IPS-15b (cell line): ENCODE data around the gene GIT2.

Experiments
- H3K27me3 ChIP-seq: one replicate; pipeline ENCODE4 v1.6.1; 2013; ENCODE audit warnings: low read length; ENCODE audit not compliant: control insufficient read depth, insufficient read depth
- H3K36me3 ChIP-seq: one replicate; pipeline ENCODE4 v1.6.1; 2013; ENCODE audit warnings: low read length; ENCODE audit not compliant: control insufficient read depth, insufficient read depth
- H3K4me1 ChIP-seq: one replicate; pipeline ENCODE4 v1.6.1; 2013; ENCODE audit warnings: mild to moderate bottlenecking, low read length; ENCODE audit not compliant: control insufficient read depth, insufficient read depth
- H3K4me3 ChIP-seq: one replicate; pipeline ENCODE4 v1.5.1; 2013; ENCODE audit warnings: low read depth, low read length
- H3K9ac ChIP-seq: one replicate; pipeline ENCODE4 v1.6.1; 2013; ENCODE audit warnings: low read depth, mild to moderate bottlenecking, low read length
- H3K9me3 ChIP-seq: one replicate; pipeline ENCODE4 v1.6.1; 2013; ENCODE audit warnings: mild to moderate bottlenecking, low read length; ENCODE audit not compliant: control insufficient read depth, insufficient read depth

GIT2 gene, protein sequence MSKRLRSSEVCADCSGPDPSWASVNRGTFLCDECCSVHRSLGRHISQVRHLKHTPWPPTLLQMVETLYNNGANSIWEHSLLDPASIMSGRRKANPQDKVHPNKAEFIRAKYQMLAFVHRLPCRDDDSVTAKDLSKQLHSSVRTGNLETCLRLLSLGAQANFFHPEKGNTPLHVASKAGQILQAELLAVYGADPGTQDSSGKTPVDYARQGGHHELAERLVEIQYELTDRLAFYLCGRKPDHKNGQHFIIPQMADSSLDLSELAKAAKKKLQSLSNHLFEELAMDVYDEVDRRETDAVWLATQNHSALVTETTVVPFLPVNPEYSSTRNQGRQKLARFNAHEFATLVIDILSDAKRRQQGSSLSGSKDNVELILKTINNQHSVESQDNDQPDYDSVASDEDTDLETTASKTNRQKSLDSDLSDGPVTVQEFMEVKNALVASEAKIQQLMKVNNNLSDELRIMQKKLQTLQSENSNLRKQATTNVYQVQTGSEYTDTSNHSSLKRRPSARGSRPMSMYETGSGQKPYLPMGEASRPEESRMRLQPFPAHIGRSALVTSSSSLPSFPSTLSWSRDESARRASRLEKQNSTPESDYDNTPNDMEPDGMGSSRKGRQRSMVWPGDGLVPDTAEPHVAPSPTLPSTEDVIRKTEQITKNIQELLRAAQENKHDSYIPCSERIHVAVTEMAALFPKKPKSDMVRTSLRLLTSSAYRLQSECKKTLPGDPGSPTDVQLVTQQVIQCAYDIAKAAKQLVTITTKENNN

DNA sequence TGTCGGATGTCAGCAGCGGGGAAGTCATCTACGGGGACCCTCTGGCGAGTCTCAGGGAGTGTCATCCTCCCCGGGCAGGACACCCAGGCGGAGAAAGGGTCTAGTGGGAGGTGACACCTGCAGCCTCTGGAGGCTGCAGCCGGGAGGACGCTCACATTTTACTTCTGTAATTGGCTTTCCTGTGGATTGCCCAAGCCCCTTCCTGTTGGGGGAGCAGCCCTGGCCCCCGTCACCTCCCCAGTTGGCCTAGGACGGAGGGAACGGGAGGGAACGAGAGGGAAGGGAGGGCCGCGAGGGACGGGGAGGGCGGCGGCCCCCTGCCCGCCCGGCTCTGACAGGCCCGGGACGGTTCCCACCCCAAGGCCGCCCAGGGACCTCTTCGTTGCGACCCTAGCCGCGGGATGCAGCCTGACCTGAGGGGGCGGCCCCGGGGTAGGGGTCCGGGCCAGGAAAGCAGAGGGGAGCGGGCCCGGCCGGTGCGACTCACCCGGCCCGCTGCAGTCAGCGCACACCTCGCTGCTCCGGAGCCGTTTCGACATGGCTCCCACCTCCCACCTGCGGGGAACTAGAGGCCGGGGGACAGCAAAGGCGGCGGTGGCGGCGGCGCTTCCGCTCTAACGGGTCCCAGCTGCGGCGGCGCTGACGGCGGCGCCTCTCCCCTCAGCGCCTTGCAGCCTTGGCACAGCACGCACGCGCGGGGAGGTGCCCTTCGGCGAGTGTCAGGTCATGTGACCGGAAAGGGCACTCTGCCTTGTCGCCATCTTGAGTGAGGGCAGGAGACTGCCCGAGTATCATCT is at the start of gene GIT2:
GIT2 (minus strand) TSS at position 683 of the 797 bp plus-strand sequence; CDS start at position 539, 144 bp downstream.
- H3K4me1 ChIP-seq, result peaks cover 4% of the 10 kb centered on the region
- H3K9me3 ChIP-seq, result no peaks in the 10 kb centered on the region
- peak within 1 kb of the TSS; percentile 75 for H3K4me3 ChIP-seq
- no peaks in the 10 kb centered on the region for H3K36me3 ChIP-seq
- peaks cover 9% of the 10 kb centered on the region for H3K27me3 ChIP-seq
- peak within 1 kb of the TSS; percentile 70 for H3K9ac ChIP-seq

DNA sequence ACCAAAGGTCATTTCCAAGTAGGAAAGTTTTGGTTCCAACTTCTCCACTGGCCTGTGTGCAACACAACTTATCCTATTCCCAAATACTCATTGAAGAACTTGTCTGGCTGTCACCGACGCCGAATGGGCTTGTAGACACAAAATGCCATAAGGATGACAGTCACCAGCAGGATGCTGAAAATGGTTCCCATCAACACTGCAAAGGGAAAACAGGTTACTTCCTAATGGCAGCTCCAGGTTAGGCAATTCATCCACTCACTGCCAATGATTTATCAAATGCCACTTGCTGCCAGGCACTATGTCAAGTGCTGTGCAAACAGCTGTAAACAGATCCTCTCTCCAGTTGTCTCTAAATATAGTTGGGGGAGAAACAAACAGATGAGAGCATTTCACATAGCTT is 46.1 kb upstream of the GIT2 start:
- H3K36me3 ChIP-seq, result no peaks in the 10 kb centered on the region

DNA sequence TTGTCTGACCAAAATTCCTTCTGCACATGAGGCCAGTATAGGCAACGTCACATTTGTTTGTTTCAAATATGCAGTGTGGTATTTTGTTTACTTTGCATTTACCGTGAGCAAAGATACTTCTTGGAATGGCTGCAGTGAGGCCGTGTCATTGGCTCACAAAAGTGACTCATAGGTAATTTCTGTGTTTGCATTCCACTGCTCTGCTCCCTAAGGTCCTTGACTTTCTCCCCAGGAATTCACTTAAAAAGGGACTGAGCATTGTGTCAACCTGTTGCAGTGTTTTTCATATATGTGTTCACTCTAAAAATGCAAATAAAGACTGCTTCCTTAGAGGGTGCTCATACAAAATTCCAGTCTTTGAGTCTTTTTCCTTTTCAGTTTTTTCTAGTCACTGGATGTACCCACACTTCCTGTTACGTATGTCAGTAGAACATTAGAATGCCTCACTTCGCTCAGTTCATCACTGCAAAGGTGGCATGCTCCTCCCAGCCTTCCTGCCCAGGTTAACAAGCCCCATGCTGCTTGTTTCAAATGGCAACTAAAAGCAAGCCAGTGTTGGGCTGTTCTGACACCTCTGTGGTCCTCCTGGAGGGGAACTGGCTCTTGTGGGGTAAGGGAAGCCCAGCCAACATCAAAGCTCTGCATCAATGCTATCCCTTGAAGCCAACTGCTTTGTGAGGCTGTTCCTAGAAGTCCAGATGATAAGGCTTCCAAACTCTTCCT is 43.1 kb upstream of the GIT2 start:
- no peaks in the 10 kb centered on the region for H3K27me3 ChIP-seq
- no peaks in the 10 kb centered on the region for H3K36me3 ChIP-seq
- H3K9ac ChIP-seq, result no peak overlapping the region
- peaks cover 4% of the 10 kb centered on the region for H3K4me1 ChIP-seq
- H3K4me3 ChIP-seq, result no peak overlapping the region
- no peaks in the 10 kb centered on the region for H3K9me3 ChIP-seq

More for the DNA sequence above, 46.1 kb upstream of the GIT2 start:
- Histone ChIP-seq H3K27me3 (no peaks in the 10 kb centered on the region), H3K4me3 (no peak overlapping the region), H3K4me1 (peaks cover 4% of the 10 kb centered on the region), H3K9ac (no peak overlapping the region), H3K9me3 (no peaks in the 10 kb centered on the region)

DNA sequence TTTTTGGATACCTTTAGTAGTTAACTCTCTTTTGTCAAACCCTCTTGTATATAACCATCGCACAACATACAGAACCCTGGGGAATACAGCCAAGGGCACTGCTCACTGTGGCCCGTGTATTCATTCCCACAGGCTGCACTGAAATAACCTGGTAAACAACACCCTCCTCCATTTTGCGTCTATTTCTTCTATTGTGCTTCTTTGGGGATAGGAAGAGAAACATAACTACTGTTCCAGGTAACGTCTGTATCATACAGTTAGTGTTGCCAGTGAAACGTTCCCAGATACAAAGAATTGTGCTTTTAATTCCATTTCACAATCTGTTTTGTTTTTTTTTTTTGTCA is 42.5 kb upstream of the GIT2 start:
- no peaks in the 10 kb centered on the region for H3K36me3 ChIP-seq
- no peak overlapping the region for H3K9ac ChIP-seq
- no peak overlapping the region for H3K4me3 ChIP-seq
- peaks cover 4% of the 10 kb centered on the region for H3K4me1 ChIP-seq
- no peaks in the 10 kb centered on the region for H3K27me3 ChIP-seq
- H3K9me3 ChIP-seq, result no peaks in the 10 kb centered on the region

DNA sequence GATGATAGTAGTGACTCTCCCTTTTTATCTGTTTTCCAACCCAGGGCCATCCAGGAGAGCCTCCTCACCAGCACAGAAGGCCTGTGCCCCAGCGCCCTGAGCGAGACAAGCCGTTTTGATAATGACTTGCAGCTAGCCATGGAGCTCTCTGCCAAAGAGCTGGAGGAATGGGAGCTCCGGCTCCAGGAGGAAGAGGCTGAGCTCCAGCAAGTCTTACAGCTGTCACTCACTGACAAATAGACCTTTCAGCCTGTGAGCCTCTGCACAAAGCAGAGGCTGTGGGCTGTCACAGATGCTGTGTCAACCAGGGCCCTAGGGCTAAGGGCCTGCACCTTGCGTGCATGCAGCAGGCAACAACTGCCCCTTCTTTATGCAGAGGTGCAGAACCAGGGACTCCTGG is 41.1 kb upstream of the GIT2 start:
- Histone ChIP-seq H3K4me1 (peaks cover 4% of the 10 kb centered on the region), H3K36me3 (no peaks in the 10 kb centered on the region), H3K4me3 (no peak overlapping the region), H3K27me3 (no peaks in the 10 kb centered on the region), H3K9me3 (no peaks in the 10 kb centered on the region), H3K9ac (no peak overlapping the region)

DNA sequence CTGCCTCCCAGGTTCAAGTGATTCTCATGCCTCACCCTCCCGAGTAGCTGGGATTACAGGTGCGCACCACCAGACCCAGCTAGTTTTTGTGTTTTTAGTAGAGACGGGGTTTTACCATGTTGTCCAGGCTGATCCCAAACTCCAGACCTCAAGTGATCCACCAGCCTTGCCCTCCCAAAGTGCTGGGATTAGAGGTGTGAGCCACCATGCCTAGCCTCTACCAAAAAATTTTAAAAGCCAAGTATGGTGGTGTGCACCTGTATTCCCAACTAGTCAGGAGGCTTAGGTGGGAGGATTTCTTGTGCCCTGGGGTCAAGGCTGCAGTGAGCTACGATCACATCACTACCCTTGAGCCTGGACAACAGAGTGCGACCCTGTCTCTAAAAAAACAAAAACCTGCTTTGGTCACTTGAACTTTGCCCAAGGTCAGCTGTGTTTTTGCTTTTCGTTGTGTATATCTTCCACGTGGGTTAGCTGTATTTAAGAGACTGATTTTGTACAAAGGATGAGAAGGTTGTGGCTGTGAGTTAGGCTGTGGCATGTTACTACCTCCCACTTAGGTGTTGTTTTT is 39.5 kb upstream of the GIT2 start:
- Histone ChIP-seq H3K9ac (no peak overlapping the region), H3K9me3 (no peaks in the 10 kb centered on the region), H3K4me1 (peaks cover 4% of the 10 kb centered on the region), H3K4me3 (no peak overlapping the region), H3K27me3 (no peaks in the 10 kb centered on the region), H3K36me3 (no peaks in the 10 kb centered on the region)

DNA sequence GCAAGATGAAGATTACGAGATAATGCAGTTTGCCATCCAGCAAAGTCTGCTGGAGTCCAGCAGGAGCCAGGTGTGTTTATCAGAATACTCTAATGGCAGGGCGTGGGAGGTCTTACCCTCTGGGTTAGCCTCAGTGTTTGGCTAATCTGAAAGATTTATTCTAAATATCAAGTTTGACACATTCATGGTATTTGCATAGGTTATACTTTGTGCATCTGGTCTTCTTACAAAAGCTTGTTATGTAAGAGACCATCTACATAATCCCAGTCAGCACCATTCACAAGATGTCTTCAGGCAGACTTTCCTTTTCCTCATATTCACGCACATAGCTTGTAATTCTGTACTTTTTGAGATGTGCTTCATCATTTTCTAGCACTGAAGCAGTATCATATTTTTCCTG is 37.7 kb upstream of the GIT2 start:
- Histone ChIP-seq H3K9me3 (no peaks in the 10 kb centered on the region), H3K9ac (no peak overlapping the region), H3K4me3 (no peak overlapping the region), H3K4me1 (no peaks in the 10 kb centered on the region), H3K27me3 (no peaks in the 10 kb centered on the region), H3K36me3 (no peaks in the 10 kb centered on the region)

DNA sequence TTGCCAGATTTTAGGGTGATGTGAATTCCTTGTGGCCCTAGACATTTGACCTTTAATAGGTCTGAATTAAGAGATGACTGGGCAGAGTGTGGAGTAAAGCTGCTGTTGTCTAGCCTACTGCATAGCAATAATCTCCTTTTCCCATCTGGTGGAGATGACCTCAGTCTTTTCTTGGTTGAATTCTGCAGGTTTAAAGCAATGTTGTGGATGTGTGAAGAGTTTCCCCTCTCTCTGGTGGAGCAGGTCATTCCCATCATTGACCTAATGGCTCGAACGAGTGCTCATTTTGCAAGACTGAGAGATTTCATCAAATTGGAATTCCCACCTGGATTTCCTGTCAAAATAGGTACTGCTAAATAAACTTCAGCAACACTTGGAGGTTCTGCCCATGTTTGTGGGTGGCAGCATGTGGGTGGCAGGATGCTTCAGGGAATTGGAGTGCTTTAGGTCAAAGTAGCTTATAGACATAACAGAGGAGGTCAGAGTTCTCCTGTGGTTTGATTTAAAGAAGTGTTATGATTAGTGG is 33.2 kb upstream of the GIT2 start:
- no peak overlapping the region for H3K9ac ChIP-seq
- H3K4me1 ChIP-seq, result no peaks in the 10 kb centered on the region
- H3K9me3 ChIP-seq, result no peaks in the 10 kb centered on the region
- no peaks in the 10 kb centered on the region for H3K27me3 ChIP-seq
- no peak overlapping the region for H3K4me3 ChIP-seq
- no peaks in the 10 kb centered on the region for H3K36me3 ChIP-seq

DNA sequence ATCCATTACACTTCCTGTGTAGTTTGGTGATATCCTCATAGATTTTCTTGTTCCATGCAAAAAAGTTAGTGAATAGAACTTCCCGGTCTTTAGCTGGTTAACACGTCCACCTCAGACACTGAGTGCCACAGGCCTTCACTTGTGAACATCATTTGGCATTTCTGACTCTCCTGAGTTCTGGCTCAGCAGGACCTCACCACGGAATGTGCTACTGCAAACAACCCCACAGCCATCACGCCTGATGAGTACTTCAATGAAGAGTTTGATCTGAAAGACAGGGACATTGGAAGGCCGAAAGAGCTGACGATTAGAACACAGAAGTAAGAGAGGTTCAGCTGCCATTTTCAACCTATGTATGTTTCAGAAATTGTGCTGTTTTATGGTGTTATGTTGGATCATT is 32.2 kb upstream of the GIT2 start:
- H3K9ac ChIP-seq, result no peak overlapping the region
- H3K4me1 ChIP-seq, result no peaks in the 10 kb centered on the region
- H3K27me3 ChIP-seq, result no peaks in the 10 kb centered on the region
- H3K9me3 ChIP-seq, result no peaks in the 10 kb centered on the region
- H3K4me3 ChIP-seq, result no peak overlapping the region
- H3K36me3 ChIP-seq, result no peaks in the 10 kb centered on the region

DNA sequence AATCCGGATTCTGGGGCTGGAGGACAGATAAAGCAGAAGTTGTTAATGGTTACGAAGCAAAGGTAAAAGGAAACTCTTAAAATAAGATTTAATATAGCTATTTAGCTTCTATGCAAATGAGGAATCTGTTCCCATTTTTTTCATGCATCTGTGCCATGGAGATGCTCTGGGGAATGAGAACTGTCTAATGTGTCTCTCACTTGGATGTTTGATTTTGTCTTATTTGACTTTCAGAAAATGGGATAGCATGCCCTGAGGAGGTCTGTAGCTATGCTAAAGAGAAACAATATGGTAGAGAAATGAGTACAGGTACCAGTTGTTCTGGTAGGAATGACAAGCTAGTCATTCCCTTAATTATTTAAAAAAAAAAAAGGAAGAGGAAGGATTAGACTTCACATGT is 27.9 kb upstream of the GIT2 start:
- H3K9ac ChIP-seq, result no peak overlapping the region
- no peaks in the 10 kb centered on the region for H3K9me3 ChIP-seq
- no peaks in the 10 kb centered on the region for H3K27me3 ChIP-seq
- no peak overlapping the region for H3K4me3 ChIP-seq
- H3K36me3 ChIP-seq, result peaks cover 2% of the 10 kb centered on the region
- peaks cover 2% of the 10 kb centered on the region for H3K4me1 ChIP-seq
